Measurements from ENCODE around the gene PRIM2. TPM values are rescaled to one million over a fixed set of nuclear protein-coding genes. Genes with fewer than 3 reads are reported as not detected.
"Not testable (repeated sequence)": the region's sequence is repeated elsewhere in the genome, so short reads cannot be mapped to it uniquely, and the experiment has no call there.

The PRIM2 gene
- total RNA-seq, 1 experiment from 2014 or later, result 24.7 TPM

DNA sequence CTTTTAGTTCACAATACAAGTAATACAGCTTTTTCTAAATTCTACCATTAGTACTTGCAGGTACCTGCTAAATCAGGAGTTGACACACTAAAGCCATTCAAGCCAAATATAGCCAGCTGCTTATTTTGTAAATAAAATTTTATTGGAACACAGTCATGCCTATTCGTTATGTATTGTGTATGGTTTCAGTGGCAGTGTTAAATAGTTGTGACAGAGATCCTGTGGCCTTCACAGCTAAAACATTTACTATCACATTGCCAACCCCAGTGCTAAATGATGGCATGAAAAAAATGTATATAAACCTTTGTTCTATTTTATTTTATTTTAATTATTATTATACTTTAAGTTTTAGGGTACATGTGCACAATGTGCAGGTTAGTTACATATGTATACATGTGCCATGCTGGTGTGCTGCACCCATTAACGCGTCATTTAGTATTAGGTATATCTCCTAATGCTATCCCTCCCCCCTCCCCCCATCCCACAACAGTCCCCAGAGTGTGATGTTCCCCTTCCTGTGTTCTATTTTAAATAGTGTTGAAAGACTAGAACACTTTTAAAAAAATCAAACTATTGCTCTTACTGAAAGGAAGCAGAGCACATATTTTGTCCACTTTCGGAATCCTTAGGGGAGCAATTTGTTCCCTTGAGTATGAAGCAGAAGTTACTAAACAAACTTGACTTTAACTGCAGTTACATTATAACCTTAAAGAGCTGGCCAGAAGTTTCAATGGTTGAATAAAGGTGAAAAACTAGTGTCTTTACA lies 115.7 kb downstream of the PRIM2 start:
- H3K4me1 Mint-ChIP-seq (ENCODE audit: low read depth, unreplicated experiment), result peaks cover 32% of the 10 kb centered on the region
- H3K9me3 Mint-ChIP-seq (ENCODE audit: unreplicated experiment), result no peaks in the 10 kb centered on the region
- CTCF ChIA-PET, result no interaction called here
- no peak overlapping the region for H3K4me3 ChIP-seq (ENCODE audit: low read depth, low read length)
- BruUV-seq (replicated peaks), result no TSS peak
- no peak overlapping the region for H3K27ac Mint-ChIP-seq (ENCODE audit: unreplicated experiment)
- H3K27me3 Mint-ChIP-seq (ENCODE audit: insufficient read depth, unreplicated experiment), result no peaks in the 10 kb centered on the region
- H3K36me3 ChIP-seq (ENCODE audit: control insufficient read depth, insufficient read depth, low read length), result no peaks in the 10 kb centered on the region
- DNase-seq, result no peak
- TF ChIP-seq, protein P1, sequence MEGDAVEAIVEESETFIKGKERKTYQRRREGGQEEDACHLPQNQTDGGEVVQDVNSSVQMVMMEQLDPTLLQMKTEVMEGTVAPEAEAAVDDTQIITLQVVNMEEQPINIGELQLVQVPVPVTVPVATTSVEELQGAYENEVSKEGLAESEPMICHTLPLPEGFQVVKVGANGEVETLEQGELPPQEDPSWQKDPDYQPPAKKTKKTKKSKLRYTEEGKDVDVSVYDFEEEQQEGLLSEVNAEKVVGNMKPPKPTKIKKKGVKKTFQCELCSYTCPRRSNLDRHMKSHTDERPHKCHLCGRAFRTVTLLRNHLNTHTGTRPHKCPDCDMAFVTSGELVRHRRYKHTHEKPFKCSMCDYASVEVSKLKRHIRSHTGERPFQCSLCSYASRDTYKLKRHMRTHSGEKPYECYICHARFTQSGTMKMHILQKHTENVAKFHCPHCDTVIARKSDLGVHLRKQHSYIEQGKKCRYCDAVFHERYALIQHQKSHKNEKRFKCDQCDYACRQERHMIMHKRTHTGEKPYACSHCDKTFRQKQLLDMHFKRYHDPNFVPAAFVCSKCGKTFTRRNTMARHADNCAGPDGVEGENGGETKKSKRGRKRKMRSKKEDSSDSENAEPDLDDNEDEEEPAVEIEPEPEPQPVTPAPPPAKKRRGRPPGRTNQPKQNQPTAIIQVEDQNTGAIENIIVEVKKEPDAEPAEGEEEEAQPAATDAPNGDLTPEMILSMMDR (IDR thresholded peaks at IDR 0.05; ENCODE audit: insufficient read depth in 1 of 2, low read depth in 1 of 2, low read length in 1 of 2, severe bottlenecking in 1 of 2, unreplicated experiment in 1 of 2), result no peak
- no peaks in the 10 kb centered on the region for H3K27me3 ChIP-seq (replicated peaks; ENCODE audit: control insufficient read depth, insufficient read depth, low read length)
- intact Hi-C loops (cut with micrococcal nuclease; ENCODE audit: unreplicated experiment), result no loop called here
- POLR2A ChIA-PET, result no interaction called here
- H3K4me1 ChIP-seq, result peaks cover 17% of the 10 kb centered on the region
- no peak overlapping the region for H3K4me3 Mint-ChIP-seq (ENCODE audit: unreplicated experiment)
- H3K9me3 ChIP-seq, result no peaks in the 10 kb centered on the region
- no peaks in the 10 kb centered on the region for H3K36me3 Mint-ChIP-seq (ENCODE audit: insufficient read depth, unreplicated experiment)

DNA sequence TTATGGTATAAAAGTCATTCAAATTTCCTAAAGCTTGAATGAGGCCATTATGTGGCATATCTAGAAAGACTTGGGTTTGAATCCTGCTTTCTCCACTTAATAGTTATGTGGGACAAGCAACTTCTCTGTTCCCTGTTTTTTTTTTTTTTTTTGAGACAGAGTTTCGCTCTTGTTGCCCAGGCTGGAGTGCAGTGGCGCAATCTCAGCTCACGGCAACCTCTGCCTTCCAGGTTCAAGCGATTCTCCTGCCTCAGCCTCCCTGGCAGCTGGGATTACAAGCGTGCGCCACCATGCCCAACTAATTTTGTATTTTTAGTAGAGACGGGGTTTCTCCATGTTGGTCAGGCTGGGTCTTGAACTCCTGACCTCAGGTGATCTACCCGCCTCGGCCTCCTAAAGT lies 116.4 kb downstream of the PRIM2 start:
- H3K4me3 Mint-ChIP-seq (ENCODE audit: unreplicated experiment); H3K4me3 ChIP-seq (ENCODE audit: low read depth, low read length); BruUV-seq (replicated peaks); H3K36me3 Mint-ChIP-seq (ENCODE audit: insufficient read depth, unreplicated experiment); H3K9me3 ChIP-seq; H3K36me3 ChIP-seq (ENCODE audit: control insufficient read depth, insufficient read depth, low read length); DNase-seq; H3K27me3 Mint-ChIP-seq (ENCODE audit: insufficient read depth, unreplicated experiment); H3K9me3 Mint-ChIP-seq (ENCODE audit: unreplicated experiment); H3K27me3 ChIP-seq (replicated peaks; ENCODE audit: control insufficient read depth, insufficient read depth, low read length); H3K27ac Mint-ChIP-seq (ENCODE audit: unreplicated experiment); CTCF ChIA-PET; POLR2A ChIA-PET: not testable (repeated sequence)
- H3K4me1 Mint-ChIP-seq (ENCODE audit: low read depth, unreplicated experiment), result peaks cover 32% of the 10 kb centered on the region
- intact Hi-C loops (cut with micrococcal nuclease; ENCODE audit: unreplicated experiment), result loop anchor here (2.0 kb wide), 1 partner anchor 67 kb away; no protein-coding TSS in a partner anchor
- H3K4me1 ChIP-seq, result peaks cover 17% of the 10 kb centered on the region

DNA sequence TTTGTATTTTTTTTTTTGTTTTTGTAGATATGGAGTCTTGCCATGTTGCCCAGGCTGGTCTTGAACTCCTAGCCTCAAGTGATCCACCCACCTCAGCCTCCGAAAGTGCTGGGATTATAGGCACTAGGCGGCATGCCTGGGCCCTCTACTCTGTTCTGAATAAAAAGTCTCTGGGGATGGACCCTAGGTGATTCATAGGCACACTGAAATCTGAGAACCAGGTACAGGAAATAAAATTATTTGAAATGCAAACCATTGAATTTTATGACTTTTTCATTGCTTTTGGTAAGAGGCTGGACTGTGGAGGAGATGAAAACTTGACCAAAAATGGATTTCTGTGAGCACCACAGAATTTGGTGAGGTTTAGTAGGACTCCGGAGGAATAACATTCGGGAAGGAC lies 117.5 kb downstream of the PRIM2 start:
- H3K36me3 Mint-ChIP-seq (ENCODE audit: insufficient read depth, unreplicated experiment), result no peaks in the 10 kb centered on the region
- CTCF ChIA-PET, result no interaction called here
- H3K27ac Mint-ChIP-seq (ENCODE audit: unreplicated experiment), result no peak overlapping the region
- no peaks in the 10 kb centered on the region for H3K9me3 Mint-ChIP-seq (ENCODE audit: unreplicated experiment)
- H3K4me3 ChIP-seq (ENCODE audit: low read depth, low read length), result no peak overlapping the region
- no peak for DNase-seq
- peaks cover 32% of the 10 kb centered on the region for H3K4me1 Mint-ChIP-seq (ENCODE audit: low read depth, unreplicated experiment)
- intact Hi-C loops (cut with micrococcal nuclease; ENCODE audit: unreplicated experiment), result loop anchor here (2.0 kb wide), 1 partner anchor 66 kb away; no protein-coding TSS in a partner anchor
- no TSS peak for BruUV-seq (replicated peaks)
- no peaks in the 10 kb centered on the region for H3K27me3 Mint-ChIP-seq (ENCODE audit: insufficient read depth, unreplicated experiment)
- H3K4me1 ChIP-seq, result peaks cover 17% of the 10 kb centered on the region
- H3K36me3 ChIP-seq (ENCODE audit: control insufficient read depth, insufficient read depth, low read length), result no peaks in the 10 kb centered on the region
- POLR2A ChIA-PET, result no interaction called here
- H3K9me3 ChIP-seq, result no peaks in the 10 kb centered on the region
- H3K27me3 ChIP-seq (replicated peaks; ENCODE audit: control insufficient read depth, insufficient read depth, low read length), result no peaks in the 10 kb centered on the region
- TF ChIP-seq, protein P1 (IDR thresholded peaks at IDR 0.05; ENCODE audit: insufficient read depth in 1 of 2, low read depth in 1 of 2, low read length in 1 of 2, severe bottlenecking in 1 of 2, unreplicated experiment in 1 of 2), result no peak
- H3K4me3 Mint-ChIP-seq (ENCODE audit: unreplicated experiment), result no peak overlapping the region

All from Caco-2 (cell line).